Activated naive CD4-positive, alpha-beta T cell treated with anti-CD3 and anti-CD28 coated beads for 36 hours (primary cell): ENCODE results near the gene PHKA1. TPM values are rescaled to one million over a fixed set of nuclear protein-coding genes. Genes with fewer than 3 reads are reported as not detected.
"Not testable (repeated sequence)": the region's sequence is repeated elsewhere in the genome, so short reads cannot be mapped to it uniquely, and the experiment has no call there.

Experiments
- CTCF ChIA-PET: fragments of 350-600 bp; sonication (Branson Sonifier 250); formaldehyde crosslinking; loops from one replicate; lab custom pipeline; 2021; ENCODE audit warnings: antibody characterized with exemption; lab: Charles Lee
- DNase-seq: peaks from one replicate; pipeline ENCODE4 v3.0.0-alpha.2; 2020
- H3K27ac Mint-ChIP-seq: one replicate; pipeline ENCODE4 v1.8.0; 2021; ENCODE audit warnings: mild to moderate bottlenecking, mixed read lengths
- H3K27me3 Mint-ChIP-seq: one replicate; pipeline ENCODE4 v1.8.0; 2021; ENCODE audit warnings: low read depth, mixed read lengths
- H3K36me3 Mint-ChIP-seq: one replicate; pipeline ENCODE4 v1.8.0; 2021; ENCODE audit warnings: low read depth, mixed read lengths
- H3K4me1 Mint-ChIP-seq: one replicate; pipeline ENCODE4 v1.8.0; 2021; ENCODE audit warnings: low read depth, mixed read lengths
- H3K4me3 Mint-ChIP-seq: one replicate; pipeline ENCODE4 v1.8.0; 2021; ENCODE audit warnings: mild to moderate bottlenecking, moderate library complexity, mixed read lengths
- H3K9me3 Mint-ChIP-seq: one replicate; pipeline ENCODE4 v1.8.0; 2021; ENCODE audit warnings: mixed read lengths
- intact Hi-C: fragments of 100-400 bp; cut with micrococcal nuclease; formaldehyde crosslinking; loops from one replicate; pipeline ENCODE4 v1.15.1; 2023
- total RNA-seq, 2 experiments: library from RNA; stranded (reverse); gene quantifications; one replicate each; pipeline ENCODE4 v1.2.3, GENCODE V29; 2021

PHKA1 gene
- total RNA-seq, 2 experiments from 2014 or later = 5.8 to 6.5 TPM

GRCh38 chrX:72554448-72555140, 159.5 kb downstream of the PHKA1 start:
- no peak for DNase-seq
- no peaks in the 10 kb centered on the region for H3K27me3 Mint-ChIP-seq
- H3K36me3 Mint-ChIP-seq = peaks cover 7% of the 10 kb centered on the region
- no peak overlapping the region for H3K27ac Mint-ChIP-seq
- H3K9me3 Mint-ChIP-seq = no peaks in the 10 kb centered on the region
- intact Hi-C loops = loop anchor here (1.0 kb wide), 1 partner anchor 309 kb away; no protein-coding TSS in a partner anchor
- CTCF ChIA-PET = no interaction called here
- peaks cover 3% of the 10 kb centered on the region for H3K4me1 Mint-ChIP-seq
- no peak overlapping the region for H3K4me3 Mint-ChIP-seq

- CTCF ChIA-PET, H3K9me3 Mint-ChIP-seq, H3K4me3 Mint-ChIP-seq, H3K36me3 Mint-ChIP-seq, H3K27me3 Mint-ChIP-seq, intact Hi-C loops, H3K27ac Mint-ChIP-seq, DNase-seq, H3K4me1 Mint-ChIP-seq: not testable (repeated sequence)
Observed at GRCh38 chrX:72552443-72552842, 161.7 kb downstream of the PHKA1 start.

GRCh38 chrX:72545990-72546389, 168.1 kb downstream of the PHKA1 start:
- CTCF ChIA-PET = no interaction called here
- H3K36me3 Mint-ChIP-seq = peaks cover 22% of the 10 kb centered on the region
- no peaks in the 10 kb centered on the region for H3K9me3 Mint-ChIP-seq
- intact Hi-C loops = no loop called here
- no peak for DNase-seq
- no peak overlapping the region for H3K4me3 Mint-ChIP-seq
- peaks cover 5% of the 10 kb centered on the region for H3K4me1 Mint-ChIP-seq
- no peak overlapping the region for H3K27ac Mint-ChIP-seq
- no peaks in the 10 kb centered on the region for H3K27me3 Mint-ChIP-seq

- H3K9me3 Mint-ChIP-seq = no peaks in the 10 kb centered on the region
- H3K4me1 Mint-ChIP-seq = peaks cover 5% of the 10 kb centered on the region
- intact Hi-C loops = loop anchor here (5.0 kb wide), 1 partner anchor 243 kb away; no protein-coding TSS in a partner anchor
- DNase-seq = no peak
- no peak overlapping the region for H3K4me3 Mint-ChIP-seq
- no peaks in the 10 kb centered on the region for H3K27me3 Mint-ChIP-seq
- H3K36me3 Mint-ChIP-seq = peaks cover 13% of the 10 kb centered on the region
- no peak overlapping the region for H3K27ac Mint-ChIP-seq
- CTCF ChIA-PET = interaction anchor here (1.1 to 1.2 kb wide), 2 partner anchors 242 to 293 kb away, joined by 4 read pairs; no protein-coding TSS in a partner anchor
Observed at GRCh38 chrX:72540318-72540717, 173.8 kb downstream of the PHKA1 start.

GRCh38 chrX:72539822-72540221, 174.3 kb downstream of the PHKA1 start:
- H3K4me1 Mint-ChIP-seq = peaks cover 5% of the 10 kb centered on the region
- no peak overlapping the region for H3K4me3 Mint-ChIP-seq
- peaks cover 11% of the 10 kb centered on the region for H3K36me3 Mint-ChIP-seq
- H3K9me3 Mint-ChIP-seq = no peaks in the 10 kb centered on the region
- H3K27ac Mint-ChIP-seq = no peak overlapping the region
- H3K27me3 Mint-ChIP-seq = no peaks in the 10 kb centered on the region
- CTCF ChIA-PET = interaction anchor here (1.1 kb wide), 2 partner anchors 242 to 294 kb away, joined by 4 read pairs; no protein-coding TSS in a partner anchor
- intact Hi-C loops = loop anchor here (5.0 kb wide), 1 partner anchor 243 kb away; no protein-coding TSS in a partner anchor
- DNase-seq = no peak

- intact Hi-C loops = no loop called here
- CTCF ChIA-PET = no interaction called here
- no peaks in the 10 kb centered on the region for H3K4me1 Mint-ChIP-seq
- H3K4me3 Mint-ChIP-seq = no peak overlapping the region
- DNase-seq = no peak
- H3K27ac Mint-ChIP-seq = no peak overlapping the region
- H3K9me3 Mint-ChIP-seq = no peaks in the 10 kb centered on the region
- H3K27me3 Mint-ChIP-seq = no peaks in the 10 kb centered on the region
- H3K36me3 Mint-ChIP-seq = peaks cover 2% of the 10 kb centered on the region
Observed at GRCh38 chrX:72536542-72536941, 177.6 kb downstream of the PHKA1 start.

- intact Hi-C loops = no loop called here
- CTCF ChIA-PET = no interaction called here
- DNase-seq = no peak
- H3K4me1 Mint-ChIP-seq = no peaks in the 10 kb centered on the region
- peaks cover 9% of the 10 kb centered on the region for H3K36me3 Mint-ChIP-seq
- H3K9me3 Mint-ChIP-seq = no peaks in the 10 kb centered on the region
- no peak overlapping the region for H3K4me3 Mint-ChIP-seq
- H3K27me3 Mint-ChIP-seq = no peaks in the 10 kb centered on the region
- H3K27ac Mint-ChIP-seq = no peak overlapping the region
Observed at GRCh38 chrX:72532366-72532765, 181.7 kb downstream of the PHKA1 start.

Other genes with a start within 250 kb of the PHKA1 start
- gene HDAC8, start 141.5 kb downstream of the PHKA1 start, total RNA-seq = 10 to 100 TPM; 14.8 to 16.8 TPM
- gene DMRTC1B, start 62.6 kb upstream of the PHKA1 start, total RNA-seq = not detected
- not detected for gene FAM236B, start 68.4 kb upstream of the PHKA1 start, total RNA-seq
- gene FAM236D, start 93.9 kb upstream of the PHKA1 start, total RNA-seq = not detected
- not detected for gene FAM236C, start 198.3 kb upstream of the PHKA1 start, total RNA-seq
- not detected for gene FAM236A, start 223.9 kb upstream of the PHKA1 start, total RNA-seq
- not detected for gene DMRTC1, start 229.5 kb upstream of the PHKA1 start, total RNA-seq